D721Med (cell line): ENCODE measurements around the gene JAG1.

ENCODE experiments used
- DNase-seq: peaks from one replicate; pipeline ENCODE4 v3.0.0; 2011; ENCODE audit warnings: low spot score; ENCODE audit not compliant: insufficient read length
- FAIRE-seq: peaks from 2 replicates; lab custom pipeline; 2011; peaks lifted over from hg19 to GRCh38; lab: Jason Lieb, UNC
- TF ChIP-seq, protein P1 (sequence below): IDR thresholded peaks from 2 replicates; pipeline ENCODE4 v1.5.1; 2012; ENCODE audit warnings: mild to moderate bottlenecking, control low read depth; ENCODE audit not compliant: insufficient read depth; ENCODE audit errors: missing control alignments

JAG1 gene

DNA sequence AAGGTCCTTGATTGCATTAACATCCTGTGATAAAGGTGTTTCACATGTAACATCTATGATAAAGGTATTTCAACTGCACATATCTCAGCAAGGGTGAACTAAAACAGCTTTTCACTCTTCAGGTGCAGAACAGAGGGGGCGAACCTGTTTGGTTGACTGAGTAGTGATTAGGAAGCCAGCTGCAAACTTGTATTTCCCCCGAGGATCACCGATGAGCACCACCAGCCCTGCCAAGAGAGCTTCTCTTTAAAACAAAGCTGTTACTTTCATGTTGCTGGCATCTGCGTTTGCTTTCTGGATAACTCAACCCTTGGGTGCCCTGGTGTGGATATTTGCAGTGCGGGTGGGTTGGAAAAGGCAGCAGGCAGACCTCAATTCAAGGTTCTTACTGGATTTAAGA is 39.6 kb downstream of the JAG1 start:
- DNase-seq, result no peak
- no peak for FAIRE-seq
- TF ChIP-seq, protein P1, sequence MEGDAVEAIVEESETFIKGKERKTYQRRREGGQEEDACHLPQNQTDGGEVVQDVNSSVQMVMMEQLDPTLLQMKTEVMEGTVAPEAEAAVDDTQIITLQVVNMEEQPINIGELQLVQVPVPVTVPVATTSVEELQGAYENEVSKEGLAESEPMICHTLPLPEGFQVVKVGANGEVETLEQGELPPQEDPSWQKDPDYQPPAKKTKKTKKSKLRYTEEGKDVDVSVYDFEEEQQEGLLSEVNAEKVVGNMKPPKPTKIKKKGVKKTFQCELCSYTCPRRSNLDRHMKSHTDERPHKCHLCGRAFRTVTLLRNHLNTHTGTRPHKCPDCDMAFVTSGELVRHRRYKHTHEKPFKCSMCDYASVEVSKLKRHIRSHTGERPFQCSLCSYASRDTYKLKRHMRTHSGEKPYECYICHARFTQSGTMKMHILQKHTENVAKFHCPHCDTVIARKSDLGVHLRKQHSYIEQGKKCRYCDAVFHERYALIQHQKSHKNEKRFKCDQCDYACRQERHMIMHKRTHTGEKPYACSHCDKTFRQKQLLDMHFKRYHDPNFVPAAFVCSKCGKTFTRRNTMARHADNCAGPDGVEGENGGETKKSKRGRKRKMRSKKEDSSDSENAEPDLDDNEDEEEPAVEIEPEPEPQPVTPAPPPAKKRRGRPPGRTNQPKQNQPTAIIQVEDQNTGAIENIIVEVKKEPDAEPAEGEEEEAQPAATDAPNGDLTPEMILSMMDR, result no peak

DNA sequence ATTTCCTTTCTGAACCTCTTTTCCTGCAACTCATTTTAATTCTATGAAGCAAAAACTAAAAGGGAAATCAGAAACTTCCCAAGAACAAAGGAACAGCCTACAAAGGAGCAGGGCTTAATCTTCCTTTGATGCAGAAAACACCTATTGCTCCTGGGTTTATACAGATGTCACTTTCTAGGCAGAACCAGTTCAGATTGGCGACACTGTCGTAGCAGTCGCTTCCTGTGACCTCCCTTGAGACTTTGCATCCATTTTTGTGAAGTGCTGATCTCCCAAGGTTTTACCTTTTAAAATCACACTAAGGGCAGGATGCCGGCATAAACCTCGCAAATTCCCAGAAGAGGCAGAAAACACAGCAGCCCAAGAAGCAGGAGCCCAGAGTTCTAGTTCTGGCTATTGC is 40.1 kb downstream of the JAG1 start:
- DNase-seq (no peak), FAIRE-seq (no peak)
- TF ChIP-seq, protein P1, result no peak

DNA sequence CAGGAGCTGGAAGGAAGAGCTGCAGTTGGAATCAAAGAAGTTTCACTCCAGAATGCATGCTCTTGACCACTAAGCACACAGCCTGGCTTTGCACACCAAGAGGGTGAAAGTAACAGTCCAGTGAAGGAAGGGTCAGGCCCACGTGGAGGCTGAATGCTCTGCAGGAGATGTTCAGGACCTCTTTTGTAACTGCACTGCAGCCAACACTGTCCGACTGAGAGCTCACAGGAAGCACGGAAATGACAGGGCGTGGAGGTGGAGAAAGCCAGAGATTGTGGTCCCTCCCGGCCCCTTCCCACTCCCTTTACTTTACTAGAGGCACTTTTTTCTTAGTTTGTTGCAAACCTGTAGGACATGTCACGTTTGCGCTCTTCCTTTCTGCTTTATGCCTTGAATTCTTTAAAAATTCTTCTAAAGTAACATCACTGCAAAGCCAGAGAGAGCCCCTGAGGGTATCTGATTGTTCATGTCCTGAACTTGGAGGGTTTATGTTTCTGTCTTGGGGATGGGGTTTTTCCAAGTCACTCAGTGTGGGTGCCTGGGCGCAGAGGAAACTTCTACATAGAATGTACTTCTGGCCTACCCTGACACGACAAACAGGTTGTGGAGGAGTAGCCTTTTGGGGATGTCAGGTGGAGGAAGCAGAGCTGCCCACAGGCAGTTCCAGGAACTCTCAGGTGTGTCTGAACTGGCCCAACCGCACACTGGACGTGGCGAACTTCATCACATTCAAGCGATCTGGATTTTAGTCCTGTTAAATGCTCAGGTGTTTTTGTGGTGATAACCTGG is 40.9 kb downstream of the JAG1 start:
- FAIRE-seq (no peak), DNase-seq (no peak)
- TF ChIP-seq, protein P1, result no peak

DNA sequence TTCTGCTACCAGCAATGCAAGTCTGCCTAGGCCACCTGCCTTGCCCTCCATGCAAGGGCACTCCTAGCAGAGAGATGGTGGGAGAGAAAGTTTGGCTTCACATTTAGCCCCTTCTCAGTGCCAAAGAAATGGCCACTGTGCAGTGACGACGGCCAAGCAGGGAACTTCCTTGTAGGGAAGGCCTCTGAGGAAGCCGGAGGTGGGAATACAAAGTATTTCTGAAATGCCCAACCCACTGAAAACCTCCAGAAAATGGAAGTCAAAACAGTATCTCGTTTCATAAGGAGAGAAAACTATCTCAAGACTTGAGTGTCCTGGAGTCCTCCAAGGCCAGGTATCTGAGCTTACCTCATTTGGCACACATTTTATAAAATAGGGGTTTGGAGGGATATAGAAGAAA is 42.7 kb downstream of the JAG1 start:
- DNase-seq (no peak), FAIRE-seq (no peak)
- TF ChIP-seq, protein P1, result no peak

DNA sequence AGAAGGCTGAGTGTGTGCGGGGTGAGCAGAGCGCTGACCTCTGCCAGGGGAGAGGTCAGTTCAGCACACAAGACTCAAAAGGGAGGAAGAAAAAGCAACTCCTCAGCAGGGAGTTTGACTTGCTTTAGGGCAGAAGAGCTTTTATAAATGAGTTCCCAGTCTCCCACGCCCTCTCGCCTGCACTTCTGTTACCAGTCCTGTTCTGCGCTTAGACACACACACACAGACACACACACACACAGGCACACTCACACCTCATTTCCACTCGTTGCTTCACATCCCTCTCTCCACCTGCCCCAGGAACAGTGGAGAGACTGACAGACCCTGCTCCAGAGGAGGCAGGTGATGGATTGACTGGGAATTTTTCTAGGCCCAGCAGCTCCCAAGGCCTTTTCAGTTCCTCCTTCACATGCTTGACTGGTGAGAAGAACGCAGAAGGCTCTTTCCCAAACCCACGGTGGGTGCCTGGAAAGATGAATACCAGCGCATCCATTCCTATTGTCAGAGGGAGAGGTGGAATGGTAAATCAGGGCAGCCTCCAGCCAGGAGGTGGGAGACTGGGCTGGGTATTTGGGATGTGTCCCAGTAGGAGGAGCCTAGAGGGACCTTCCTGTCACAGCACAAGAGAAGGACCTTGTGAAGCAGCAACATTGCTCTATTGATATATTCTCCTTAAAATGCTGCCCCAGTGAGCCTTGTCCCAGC is 43.7 kb downstream of the JAG1 start:
- TF ChIP-seq, protein P1, result no peak
- no peak for FAIRE-seq
- no peak for DNase-seq

DNA sequence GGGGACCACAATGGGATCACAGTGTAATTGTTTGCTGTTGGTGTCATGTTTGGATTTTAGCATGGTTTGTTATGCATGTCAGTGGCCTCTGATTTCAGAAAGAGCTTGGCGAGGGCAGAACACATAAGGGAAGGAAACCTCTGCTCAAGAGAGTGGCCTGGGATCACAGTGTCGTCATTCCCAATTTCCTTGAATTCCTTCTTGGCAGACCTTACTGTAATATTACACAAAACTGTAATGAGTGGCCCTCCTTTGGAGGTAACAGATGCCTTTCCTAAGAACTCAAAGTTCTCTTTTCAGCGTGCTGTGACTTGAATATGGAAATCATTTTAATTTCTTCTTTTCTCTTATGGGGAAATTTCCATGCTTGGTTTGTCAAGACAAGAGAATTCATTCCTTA is 46.9 kb downstream of the JAG1 start:
- TF ChIP-seq, protein P1, result no peak
- DNase-seq (no peak), FAIRE-seq (no peak)

DNA sequence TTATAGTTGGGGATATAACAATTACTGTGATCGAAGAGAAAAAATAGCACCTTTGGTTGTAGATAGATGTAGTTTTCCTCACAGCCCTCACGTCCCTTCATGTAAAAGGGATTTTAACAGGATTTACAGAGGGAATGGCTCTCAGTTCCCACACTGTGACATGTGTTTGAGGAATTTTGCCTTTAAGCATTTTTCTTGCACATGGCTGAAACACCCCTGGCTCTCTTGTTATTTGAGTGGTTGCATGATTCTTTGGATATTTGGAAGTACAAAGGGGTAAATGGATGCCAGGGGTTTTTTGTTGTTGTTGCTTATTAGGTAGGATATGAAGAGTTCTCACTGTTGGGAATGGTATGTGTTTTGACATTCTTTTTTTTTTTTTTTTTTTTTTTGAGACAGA is 48.2 kb downstream of the JAG1 start:
- FAIRE-seq (no peak), DNase-seq (no peak)
- TF ChIP-seq, protein P1, result no peak
